HG02798 (cell line): ENCODE data around the gene CHAF1A.

ENCODE experiments used
- ATAC-seq: cut with Tn5 transposase; IDR thresholded peaks from one replicate; pipeline ENCODE4 v1.9.1; 2021; ENCODE audit warnings: mild to moderate bottlenecking; ENCODE audit not compliant: unreplicated experiment, poor library complexity

Gene CHAF1A

GRCh38 chr19:4400135-4400936 is 2.1 kb upstream of the CHAF1A start, which contains the start of gene SH3GL1:
Gene SH3GL1, minus strand, starts transcription at chr19:4400547. Its CDS starts 179 bp downstream, at chr19:4400368.
- peak; percentile 73 for ATAC-seq

- no peak for ATAC-seq
Observed at GRCh38 chr19:4401769-4402170, 670 bp upstream of the CHAF1A start.

- no peak for ATAC-seq
Observed at GRCh38 chr19:4403005-4403761, 743 bp downstream of the CHAF1A start.

- ATAC-seq = no peak
Observed at GRCh38 chr19:4405977-4406376, 3.5 kb downstream of the CHAF1A start.

- no peak for ATAC-seq
Observed at GRCh38 chr19:4406626-4407025, 4.2 kb downstream of the CHAF1A start.

GRCh38 chr19:4409123-4409933 is 6.9 kb downstream of the CHAF1A start:
- no peak for ATAC-seq

- ATAC-seq = no peak
Observed at GRCh38 chr19:4413588-4413987, 11.1 kb downstream of the CHAF1A start.

GRCh38 chr19:4414144-4414799 is 11.8 kb downstream of the CHAF1A start:
- no peak for ATAC-seq

GRCh38 chr19:4414800-4415321 is 12.4 kb downstream of the CHAF1A start:
- ATAC-seq = no peak

- ATAC-seq = no peak
Observed at GRCh38 chr19:4415352-4415751, 12.9 kb downstream of the CHAF1A start.

GRCh38 chr19:4416268-4416667 is 13.8 kb downstream of the CHAF1A start:
- ATAC-seq = no peak

- ATAC-seq = no peak
Observed at GRCh38 chr19:4423416-4424126, 21.1 kb downstream of the CHAF1A start.

GRCh38 chr19:4425537-4425936 is 23.1 kb downstream of the CHAF1A start:
- no peak for ATAC-seq

GRCh38 chr19:4428326-4428975 is 26.0 kb downstream of the CHAF1A start:
- no peak for ATAC-seq

- ATAC-seq = no peak
Observed at GRCh38 chr19:4429256-4429655, 26.8 kb downstream of the CHAF1A start.

GRCh38 chr19:4429771-4430171 is 27.3 kb downstream of the CHAF1A start:
- ATAC-seq = no peak

- no peak for ATAC-seq
Observed at GRCh38 chr19:4430760-4431159, 28.3 kb downstream of the CHAF1A start.

- ATAC-seq = no peak
Observed at GRCh38 chr19:4431296-4431695, 28.9 kb downstream of the CHAF1A start.
